ENCODE results near the gene NACA2.

DNA sequence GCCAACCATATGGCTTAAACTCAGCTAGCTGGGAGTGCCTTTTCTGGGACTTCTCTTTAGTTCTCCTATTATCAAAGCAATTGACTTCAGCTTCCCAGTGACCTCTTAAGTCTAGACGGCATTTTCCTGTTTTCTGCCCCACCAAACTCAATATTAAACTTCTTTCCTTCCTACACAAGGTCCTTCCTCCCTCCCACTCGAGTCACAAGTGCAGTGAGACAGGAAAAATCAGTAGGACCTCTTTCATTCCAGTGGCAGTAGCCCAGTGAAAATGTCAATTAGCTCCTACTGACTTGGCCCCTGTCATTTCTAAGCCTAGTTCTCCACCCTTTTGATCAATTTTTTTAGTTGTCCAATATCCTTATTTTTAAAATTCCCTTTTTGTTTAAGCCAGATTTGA is 9.6 kb upstream of the NACA2 start:
- TF ChIP-seq POLR2A (IDR thresholded peaks at IDR 0.05; ENCODE audit: borderline replicate concordance, extremely low read depth, insufficient read depth, insufficient read length) (no peak), YY1 (IDR thresholded peaks at IDR 0.05; ENCODE audit: extremely low read depth, insufficient replicate concordance, low read depth, low read length) (no peak), RAD21 (IDR thresholded peaks at IDR 0.05; ENCODE audit: low read depth) (no peak), POLR2AphosphoS5 (IDR thresholded peaks at IDR 0.05; ENCODE audit: low read depth, low read length) (no peak), SIN3A (IDR thresholded peaks at IDR 0.05; ENCODE audit: low read depth) (no peak), EZH2phosphoT487 (IDR thresholded peaks at IDR 0.05; ENCODE audit: borderline replicate concordance) (no peak), TCF7L2 (IDR thresholded peaks at IDR 0.05; ENCODE audit: borderline replicate concordance, extremely low read depth, insufficient read depth, insufficient read length) (no peak), MAX (IDR thresholded peaks at IDR 0.05) (no peak), SRF (IDR thresholded peaks at IDR 0.05; ENCODE audit: low read depth) (no peak), JUND (IDR thresholded peaks at IDR 0.05) (no peak)
- TF ChIP-seq, protein P1, sequence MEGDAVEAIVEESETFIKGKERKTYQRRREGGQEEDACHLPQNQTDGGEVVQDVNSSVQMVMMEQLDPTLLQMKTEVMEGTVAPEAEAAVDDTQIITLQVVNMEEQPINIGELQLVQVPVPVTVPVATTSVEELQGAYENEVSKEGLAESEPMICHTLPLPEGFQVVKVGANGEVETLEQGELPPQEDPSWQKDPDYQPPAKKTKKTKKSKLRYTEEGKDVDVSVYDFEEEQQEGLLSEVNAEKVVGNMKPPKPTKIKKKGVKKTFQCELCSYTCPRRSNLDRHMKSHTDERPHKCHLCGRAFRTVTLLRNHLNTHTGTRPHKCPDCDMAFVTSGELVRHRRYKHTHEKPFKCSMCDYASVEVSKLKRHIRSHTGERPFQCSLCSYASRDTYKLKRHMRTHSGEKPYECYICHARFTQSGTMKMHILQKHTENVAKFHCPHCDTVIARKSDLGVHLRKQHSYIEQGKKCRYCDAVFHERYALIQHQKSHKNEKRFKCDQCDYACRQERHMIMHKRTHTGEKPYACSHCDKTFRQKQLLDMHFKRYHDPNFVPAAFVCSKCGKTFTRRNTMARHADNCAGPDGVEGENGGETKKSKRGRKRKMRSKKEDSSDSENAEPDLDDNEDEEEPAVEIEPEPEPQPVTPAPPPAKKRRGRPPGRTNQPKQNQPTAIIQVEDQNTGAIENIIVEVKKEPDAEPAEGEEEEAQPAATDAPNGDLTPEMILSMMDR (IDR thresholded peaks at IDR 0.05 in 2 of 3, conservative IDR thresholded peaks at IDR 0.05 in 1 of 3; ENCODE audit: borderline replicate concordance in 1 of 3, insufficient read depth in 1 of 3, low read depth in 2 of 3, low read length in 2 of 3) = no peak
- TF ChIP-seq, protein P2, sequence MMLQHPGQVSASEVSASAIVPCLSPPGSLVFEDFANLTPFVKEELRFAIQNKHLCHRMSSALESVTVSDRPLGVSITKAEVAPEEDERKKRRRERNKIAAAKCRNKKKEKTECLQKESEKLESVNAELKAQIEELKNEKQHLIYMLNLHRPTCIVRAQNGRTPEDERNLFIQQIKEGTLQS (IDR thresholded peaks at IDR 0.05) = no peak
